Ishikawa (cell line): ENCODE data around the gene OXCT2.

Experiments used
- CEBPB ChIP-seq: IDR thresholded peaks from 2 replicates; pipeline ENCODE4 v1.6.1; 2012
- CREB1 ChIP-seq: IDR thresholded peaks from 2 replicates; pipeline ENCODE4 v1.6.1; 2012; ENCODE audit warnings: low read depth
- EGR1 ChIP-seq: IDR thresholded peaks from 2 replicates; pipeline ENCODE4 v1.6.1; 2012
- EP300 ChIP-seq: IDR thresholded peaks from 2 replicates; pipeline ENCODE4 v1.6.1; 2012; ENCODE audit warnings: borderline replicate concordance
- FOXM1 ChIP-seq: IDR thresholded peaks from 2 replicates; pipeline ENCODE4 v1.6.1; 2012; ENCODE audit warnings: low read depth, borderline replicate concordance
- NFIC ChIP-seq: IDR thresholded peaks from 2 replicates; pipeline ENCODE4 v1.6.1; 2012
- RAD21 ChIP-seq: IDR thresholded peaks from 2 replicates; pipeline ENCODE4 v1.6.1; 2012; ENCODE audit warnings: low read depth
- REST ChIP-seq: IDR thresholded peaks from 2 replicates; pipeline ENCODE4 v1.6.1; 2012; ENCODE audit warnings: low read depth, mild to moderate bottlenecking
- TAF1 ChIP-seq: IDR thresholded peaks from 2 replicates; pipeline ENCODE4 v1.6.1; 2012; ENCODE audit warnings: low read depth, mild to moderate bottlenecking
- TCF12 ChIP-seq: IDR thresholded peaks from 2 replicates; pipeline ENCODE4 v1.6.1; 2012; ENCODE audit warnings: low read depth
- TEAD4 ChIP-seq: IDR thresholded peaks from 2 replicates; pipeline ENCODE4 v1.6.1; 2012
- USF1 ChIP-seq: IDR thresholded peaks from 2 replicates; pipeline ENCODE4 v1.6.1; 2012
- YY1 ChIP-seq: IDR thresholded peaks from 2 replicates; pipeline ENCODE4 v1.6.1; 2012; ENCODE audit warnings: low read depth
- ZBTB7A ChIP-seq: IDR thresholded peaks from 2 replicates; pipeline ENCODE4 v1.6.1; 2012; ENCODE audit warnings: low read depth
- TF ChIP-seq, protein P1 (sequence below): IDR thresholded peaks from 2 replicates; pipeline ENCODE4 v1.6.1; 2012

The OXCT2 gene

DNA sequence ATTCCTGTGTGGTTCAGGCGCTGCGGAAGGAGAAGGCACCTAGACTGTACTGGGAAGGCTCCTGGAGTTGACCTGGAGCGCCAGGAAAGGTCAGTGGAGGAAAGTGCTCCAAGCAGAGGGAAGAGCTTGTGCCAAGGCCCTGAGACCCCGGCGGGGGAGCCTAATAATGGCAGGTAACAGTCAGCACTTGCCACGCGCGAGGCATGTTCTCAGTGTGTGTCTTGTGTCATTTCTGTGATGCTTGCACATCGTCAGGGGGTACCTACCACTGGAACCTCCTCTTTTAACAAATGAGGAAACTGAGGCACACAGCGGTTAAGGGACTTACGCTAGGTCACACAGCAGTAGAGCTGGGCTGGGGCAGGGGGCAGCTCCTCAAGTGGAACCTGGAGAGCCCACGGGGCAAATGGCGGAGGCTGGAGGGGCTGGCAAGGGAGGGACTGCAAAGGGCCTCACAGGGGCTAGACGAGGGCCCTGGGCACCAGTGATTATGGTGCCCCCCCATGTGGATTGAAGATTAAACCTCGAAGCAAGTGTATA, 18.5 kb upstream of the OXCT2 start:
- TF ChIP-seq CEBPB (no peak), USF1 (no peak), RAD21 (no peak), EP300 (no peak)
- TF ChIP-seq, protein P1, sequence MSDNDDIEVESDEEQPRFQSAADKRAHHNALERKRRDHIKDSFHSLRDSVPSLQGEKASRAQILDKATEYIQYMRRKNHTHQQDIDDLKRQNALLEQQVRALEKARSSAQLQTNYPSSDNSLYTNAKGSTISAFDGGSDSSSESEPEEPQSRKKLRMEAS, result no peak

- TF ChIP-seq RAD21 (no peak), TAF1 (peak; percentile 36; the same call in 1 of the 2 replicates), EGR1 (peak; percentile 53), FOXM1 (no peak), ZBTB7A (peak; percentile 92; the same call in 1 of the 2 replicates), YY1 (peak; percentile 64; the same call in 1 of the 2 replicates), NFIC (no peak), TCF12 (no peak), CREB1 (no peak), CEBPB (no peak), REST (no peak), TEAD4 (no peak), EP300 (no peak), USF1 (no peak)
- TF ChIP-seq, protein P1, result peak; percentile 92
Measured at GRCh38 chr1:39788758-39789570, 17.8 kb upstream of the OXCT2 start, which contains the start of gene BMP8B. Gene BMP8B (minus strand): TSS chr1:39788865. CDS start chr1:39788485, 380 bp downstream.

DNA sequence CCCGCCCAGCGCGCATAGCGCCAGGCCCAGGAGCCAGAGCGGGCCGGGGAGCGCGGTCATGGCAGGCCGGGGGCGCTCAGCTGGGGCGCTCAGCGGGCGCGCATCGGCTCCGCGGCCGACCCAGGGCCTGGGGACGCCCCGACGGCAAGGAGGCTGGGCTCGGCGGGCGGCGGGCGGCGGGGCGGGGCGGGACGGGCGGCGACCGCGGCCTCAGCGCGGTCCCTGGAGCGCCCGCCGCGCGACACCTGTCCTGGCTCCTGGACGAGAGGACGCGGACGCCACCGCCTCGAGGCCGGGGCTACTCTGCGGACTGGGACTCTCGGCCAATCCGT, 17.2 kb upstream of the OXCT2 start:
- TF ChIP-seq NFIC (no peak), TCF12 (no peak), RAD21 (no peak), FOXM1 (no peak), ZBTB7A (no peak), TAF1 (no peak), USF1 (no peak), CREB1 (no peak), YY1 (no peak), TEAD4 (no peak), CEBPB (no peak), EP300 (no peak), REST (no peak)
- TF ChIP-seq, protein P1, result no peak

- TF ChIP-seq TAF1 (no peak), USF1 (no peak), EGR1 (no peak), TCF12 (no peak), REST (no peak), YY1 (no peak), TEAD4 (no peak), EP300 (no peak), NFIC (no peak), FOXM1 (no peak)
- TF ChIP-seq, protein P1, result no peak
Measured at GRCh38 chr1:39787468-39787867, 16.3 kb upstream of the OXCT2 start.
